GM12865 (cell line): ENCODE results near the gene SMARCD1.

Source experiments
- DNase-seq: peaks from one replicate; pipeline ENCODE4 v3.0.0; 2010; ENCODE audit warnings: low read depth
- H3K4me3 ChIP-seq: 2 replicates; pipeline ENCODE4 v1.5.1; 2011; ENCODE audit warnings: mild to moderate bottlenecking, low read depth, low read length, control low read depth
- TF ChIP-seq, protein P1 (sequence below): IDR thresholded peaks from 2 replicates; pipeline ENCODE4 v1.5.1; 2011; ENCODE audit warnings: low read length, control low read depth, low read depth, inconsistent platforms; ENCODE audit not compliant: insufficient read depth; ENCODE audit errors: missing control alignments

The SMARCD1 gene

DNA sequence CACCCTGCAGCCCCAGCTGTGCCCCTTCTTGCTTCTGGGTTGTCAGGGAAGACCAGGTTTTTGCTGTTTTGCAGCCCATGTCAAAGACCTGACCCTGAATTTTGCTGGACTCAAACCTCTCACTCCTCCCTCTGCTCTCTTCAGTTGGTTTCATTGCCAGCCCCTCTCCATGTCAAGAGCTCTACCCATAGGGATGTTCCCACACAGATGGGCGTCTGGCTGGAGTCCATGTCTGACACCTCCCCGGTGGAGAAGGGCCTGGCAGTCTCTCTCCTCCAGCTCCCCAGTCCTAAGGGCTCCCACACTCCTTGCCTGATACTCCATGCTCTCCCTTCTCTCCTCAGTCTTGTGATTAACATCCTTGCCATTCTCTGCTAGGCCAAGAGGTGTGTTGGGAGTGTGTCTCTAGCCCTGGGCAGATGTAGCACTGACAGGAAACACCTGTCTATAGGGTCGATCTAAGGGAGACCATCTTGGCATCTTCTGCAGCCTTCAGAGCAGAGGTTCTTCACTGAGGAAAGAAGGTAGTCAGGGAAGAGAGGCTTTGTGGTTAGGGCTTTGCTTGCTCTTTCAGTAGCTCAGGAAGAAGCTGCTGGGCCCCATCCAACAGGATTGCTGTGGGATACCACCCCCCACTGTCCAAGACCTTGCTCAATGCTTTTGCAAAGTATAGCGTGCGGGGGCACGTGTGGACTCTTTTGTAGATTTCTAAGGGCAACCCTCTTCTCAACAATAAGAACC is 23.0 kb upstream of the SMARCD1 start:
- no peak for DNase-seq
- TF ChIP-seq, protein P1, sequence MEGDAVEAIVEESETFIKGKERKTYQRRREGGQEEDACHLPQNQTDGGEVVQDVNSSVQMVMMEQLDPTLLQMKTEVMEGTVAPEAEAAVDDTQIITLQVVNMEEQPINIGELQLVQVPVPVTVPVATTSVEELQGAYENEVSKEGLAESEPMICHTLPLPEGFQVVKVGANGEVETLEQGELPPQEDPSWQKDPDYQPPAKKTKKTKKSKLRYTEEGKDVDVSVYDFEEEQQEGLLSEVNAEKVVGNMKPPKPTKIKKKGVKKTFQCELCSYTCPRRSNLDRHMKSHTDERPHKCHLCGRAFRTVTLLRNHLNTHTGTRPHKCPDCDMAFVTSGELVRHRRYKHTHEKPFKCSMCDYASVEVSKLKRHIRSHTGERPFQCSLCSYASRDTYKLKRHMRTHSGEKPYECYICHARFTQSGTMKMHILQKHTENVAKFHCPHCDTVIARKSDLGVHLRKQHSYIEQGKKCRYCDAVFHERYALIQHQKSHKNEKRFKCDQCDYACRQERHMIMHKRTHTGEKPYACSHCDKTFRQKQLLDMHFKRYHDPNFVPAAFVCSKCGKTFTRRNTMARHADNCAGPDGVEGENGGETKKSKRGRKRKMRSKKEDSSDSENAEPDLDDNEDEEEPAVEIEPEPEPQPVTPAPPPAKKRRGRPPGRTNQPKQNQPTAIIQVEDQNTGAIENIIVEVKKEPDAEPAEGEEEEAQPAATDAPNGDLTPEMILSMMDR: no peak
- no peak overlapping the region for H3K4me3 ChIP-seq

DNA sequence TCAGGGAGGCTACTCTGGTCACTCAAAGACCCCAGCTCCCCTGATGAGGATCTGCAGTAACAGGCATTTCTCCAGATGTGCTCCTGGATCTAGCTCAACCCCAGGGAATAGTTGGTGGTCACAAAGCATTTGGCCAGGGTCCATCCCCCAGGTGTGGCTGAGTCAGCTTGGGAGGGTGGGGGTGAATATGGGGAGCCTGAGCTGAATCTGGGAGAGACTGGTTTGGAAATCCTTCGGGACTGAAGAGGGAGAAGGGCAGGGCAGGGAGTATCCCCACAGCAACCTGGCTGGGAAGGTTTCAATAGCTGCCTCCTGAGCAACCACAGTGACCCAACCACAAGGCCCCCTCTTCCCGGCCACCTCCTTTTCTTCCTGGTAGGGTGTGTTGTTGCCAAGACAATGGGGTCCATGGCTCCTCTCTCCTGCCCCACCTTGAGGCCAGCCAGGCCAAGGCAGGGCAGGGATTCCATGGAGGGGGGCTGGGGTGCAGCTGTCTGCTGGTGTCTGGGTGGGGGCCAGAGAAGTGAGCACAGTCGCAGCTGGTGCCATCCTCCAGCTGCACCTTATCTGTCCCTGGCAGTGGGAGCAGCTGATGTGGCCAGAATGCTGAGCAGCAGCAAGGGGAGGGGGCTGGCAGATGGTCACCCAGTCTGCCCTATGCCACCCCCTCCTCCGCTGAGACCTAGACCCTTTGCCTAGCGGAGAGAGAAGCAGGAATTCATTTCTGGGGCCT is 22.2 kb upstream of the SMARCD1 start:
- no peak overlapping the region for H3K4me3 ChIP-seq
- no peak for DNase-seq
- TF ChIP-seq, protein P1: no peak

DNA sequence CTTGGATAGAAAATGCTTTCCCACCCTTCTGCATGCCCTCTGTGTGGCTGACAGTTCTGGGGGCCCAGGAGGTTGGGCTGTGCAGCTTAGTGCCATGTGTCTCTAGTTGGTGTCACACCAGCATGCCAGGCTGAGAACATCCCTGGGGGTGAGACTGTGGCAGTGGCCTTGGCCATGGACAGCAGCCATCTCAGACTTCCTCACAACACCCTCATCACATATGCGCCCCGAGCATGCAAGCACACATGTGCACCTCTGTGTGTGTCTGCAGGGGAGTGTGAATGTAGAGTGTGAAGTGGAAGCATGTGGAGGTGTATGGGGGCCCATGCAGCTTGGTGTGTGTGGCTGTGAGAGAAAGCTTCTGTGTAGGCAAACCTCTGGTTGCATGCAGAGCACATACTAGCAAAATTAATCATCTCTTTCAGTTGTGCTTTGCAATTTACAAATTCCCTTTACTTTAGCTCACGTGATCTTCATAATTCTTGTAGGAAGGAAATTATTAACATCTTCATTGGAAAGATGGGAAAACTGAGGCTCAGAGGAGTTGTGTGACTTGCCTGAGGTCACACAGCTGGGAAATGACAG is 19.3 kb upstream of the SMARCD1 start:
- no peak for DNase-seq
- TF ChIP-seq, protein P1: no peak
- no peak overlapping the region for H3K4me3 ChIP-seq

DNA sequence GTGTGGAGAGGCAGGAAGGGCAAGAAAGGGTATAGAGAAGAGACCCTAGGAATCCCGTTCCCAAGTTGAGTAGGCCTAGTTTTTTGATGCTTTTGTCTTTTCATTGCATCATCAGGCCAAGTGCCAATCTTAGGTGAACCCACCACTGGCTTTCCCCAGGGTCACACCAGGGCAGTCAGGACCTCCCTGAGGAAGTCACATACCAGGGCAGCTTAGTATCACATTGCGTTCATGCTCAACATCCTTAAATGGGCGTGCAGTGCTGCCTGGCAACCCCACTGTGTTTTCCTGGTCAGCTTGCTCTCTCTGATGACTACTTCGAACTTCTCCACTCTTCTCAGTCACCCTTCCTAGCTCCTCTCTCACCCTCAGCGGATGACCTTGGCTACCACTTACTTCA is 18.7 kb upstream of the SMARCD1 start:
- DNase-seq: no peak
- H3K4me3 ChIP-seq: no peak overlapping the region
- TF ChIP-seq, protein P1: no peak

DNA sequence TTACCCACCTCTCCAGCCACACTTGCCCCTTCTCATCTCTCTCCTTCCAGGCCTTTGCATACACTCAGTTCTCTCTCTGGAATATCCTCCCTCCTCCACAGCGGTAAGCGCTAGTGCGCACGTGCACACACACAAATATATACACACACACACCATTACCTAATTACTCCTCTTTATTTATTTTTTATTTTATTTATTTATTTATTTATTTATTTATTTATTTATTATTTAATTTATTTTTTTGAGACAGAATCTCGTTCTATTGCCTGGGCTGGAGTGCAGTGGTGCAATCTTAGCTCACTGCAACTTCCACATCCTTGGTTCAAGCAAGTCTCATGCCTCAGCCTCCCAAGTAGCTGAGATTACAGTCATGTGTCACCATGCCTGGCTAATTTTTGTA is 16.1 kb upstream of the SMARCD1 start:
- H3K4me3 ChIP-seq: no peak overlapping the region
- no peak for DNase-seq
- TF ChIP-seq, protein P1: no peak

DNA sequence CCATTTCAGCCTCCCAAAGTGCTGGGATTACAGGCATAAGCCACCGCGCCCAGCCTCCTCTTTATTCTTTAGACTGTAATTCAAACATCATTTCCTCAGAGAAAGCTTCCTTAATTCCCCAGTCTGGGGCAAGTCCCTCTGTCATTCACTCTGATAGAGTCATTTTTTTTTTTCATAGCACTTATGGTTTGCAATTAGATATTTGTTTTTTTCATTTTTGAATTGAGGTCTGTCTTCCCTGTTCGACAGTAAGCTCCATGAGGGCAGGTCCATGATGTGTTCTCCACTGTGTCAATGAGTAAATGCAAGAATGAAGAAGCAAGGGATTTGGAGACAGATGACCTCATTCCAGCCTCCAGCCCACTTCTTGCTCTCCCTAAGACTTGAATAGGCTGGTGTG is 15.6 kb upstream of the SMARCD1 start:
- TF ChIP-seq, protein P1: no peak
- no peak for DNase-seq

More for the DNA sequence above, 15.6 kb upstream of the SMARCD1 start:
- H3K4me3 ChIP-seq: no peak overlapping the region
